GM19099 (cell line): ENCODE results near the gene SRCAP.

Source experiments
- POLR2A ChIP-seq: IDR thresholded peaks from 3 replicates; pipeline ENCODE4 v1.6.1; 2011; ENCODE audit warnings: low read depth; ENCODE audit not compliant: insufficient read length; ENCODE audit errors: extremely low read depth

SRCAP gene

DNA sequence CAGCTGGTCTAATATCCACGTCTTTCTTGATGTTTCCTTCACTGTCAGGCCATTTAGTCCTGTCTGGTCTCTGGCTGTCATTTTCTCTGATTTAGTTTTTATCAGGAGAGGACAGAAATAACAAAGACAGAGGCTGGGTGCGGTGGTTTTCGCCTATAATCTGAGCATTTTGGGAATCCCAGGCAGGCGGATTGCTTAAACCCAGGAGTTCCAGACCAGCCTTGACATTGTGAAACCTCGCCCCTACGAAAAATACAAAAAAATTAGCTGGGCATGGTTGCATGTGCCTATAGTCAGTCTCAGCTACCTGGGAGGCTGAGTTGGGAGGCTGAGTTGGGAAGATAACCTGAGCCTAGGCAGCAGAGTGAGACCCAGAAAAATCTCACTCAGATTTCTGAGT is 7.1 kb downstream of the SRCAP start:
- TF ChIP-seq POLR2A = no peak

DNA sequence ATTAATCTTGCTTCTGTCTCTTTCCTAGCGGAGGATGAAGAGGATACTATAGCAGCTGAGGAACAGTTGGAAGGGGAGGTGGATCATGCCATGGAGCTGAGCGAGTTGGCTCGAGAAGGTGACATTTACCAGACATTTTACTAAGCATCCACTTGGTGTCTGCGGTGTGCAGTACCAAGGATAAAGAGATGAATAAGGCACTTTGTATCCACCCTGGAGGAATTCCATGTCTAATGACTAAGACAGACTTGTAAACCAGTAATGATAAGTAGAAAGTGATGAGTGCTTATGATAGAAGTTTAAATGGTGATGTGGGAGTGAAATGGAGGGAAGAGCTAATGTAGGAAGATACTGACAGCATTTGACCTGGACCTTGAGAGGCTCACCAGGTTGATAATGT is 12.0 kb downstream of the SRCAP start:
- no peak for TF ChIP-seq POLR2A

DNA sequence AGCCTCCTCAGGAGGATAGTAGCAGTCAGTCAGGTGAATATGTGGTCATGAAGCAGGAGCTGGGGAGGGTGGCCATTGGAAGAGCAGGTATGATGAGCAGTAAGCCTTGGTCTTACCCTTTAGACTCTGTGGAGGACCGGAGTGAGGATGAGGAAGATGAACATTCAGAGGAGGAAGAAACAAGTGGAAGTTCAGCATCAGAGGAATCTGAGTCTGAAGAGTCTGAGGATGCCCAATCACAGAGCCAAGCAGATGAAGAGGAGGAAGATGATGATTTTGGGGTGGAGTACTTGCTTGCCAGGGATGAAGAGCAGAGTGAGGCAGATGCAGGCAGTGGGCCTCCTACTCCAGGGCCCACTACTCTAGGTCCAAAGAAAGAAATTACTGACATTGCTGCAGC is 12.7 kb downstream of the SRCAP start:
- no peak for TF ChIP-seq POLR2A

DNA sequence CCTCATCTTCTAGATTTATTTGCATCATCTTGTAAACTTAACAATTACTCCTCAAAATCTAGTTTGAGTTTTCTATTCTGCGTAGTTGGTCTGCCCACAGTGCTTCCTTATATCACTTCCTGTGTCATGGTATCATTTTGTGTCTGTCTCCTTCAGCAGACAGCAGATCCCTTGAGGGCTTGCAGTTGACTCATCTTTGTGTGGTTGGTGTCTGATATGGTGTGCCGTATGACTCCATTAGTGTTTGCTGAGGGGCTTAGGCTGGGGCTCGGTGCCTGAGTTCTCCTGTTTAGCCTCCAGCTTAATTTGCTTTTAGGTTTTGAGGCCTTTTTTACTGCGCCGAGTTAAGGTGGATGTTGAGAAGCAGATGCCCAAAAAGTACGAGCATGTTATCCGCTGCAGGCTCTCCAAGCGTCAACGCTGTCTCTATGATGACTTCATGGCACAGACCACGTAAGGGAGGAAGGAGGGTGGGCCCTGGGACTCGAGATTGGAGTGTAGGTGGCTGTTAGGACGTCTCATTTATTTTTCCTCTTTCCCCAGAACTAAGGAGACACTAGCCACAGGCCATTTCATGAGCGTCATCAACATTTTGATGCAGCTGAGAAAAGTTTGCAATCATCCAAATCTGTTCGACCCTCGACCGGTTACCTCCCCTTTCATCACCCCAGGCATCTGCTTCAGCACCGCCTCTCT is 16.9 kb downstream of the SRCAP start:
- TF ChIP-seq POLR2A = no peak

DNA sequence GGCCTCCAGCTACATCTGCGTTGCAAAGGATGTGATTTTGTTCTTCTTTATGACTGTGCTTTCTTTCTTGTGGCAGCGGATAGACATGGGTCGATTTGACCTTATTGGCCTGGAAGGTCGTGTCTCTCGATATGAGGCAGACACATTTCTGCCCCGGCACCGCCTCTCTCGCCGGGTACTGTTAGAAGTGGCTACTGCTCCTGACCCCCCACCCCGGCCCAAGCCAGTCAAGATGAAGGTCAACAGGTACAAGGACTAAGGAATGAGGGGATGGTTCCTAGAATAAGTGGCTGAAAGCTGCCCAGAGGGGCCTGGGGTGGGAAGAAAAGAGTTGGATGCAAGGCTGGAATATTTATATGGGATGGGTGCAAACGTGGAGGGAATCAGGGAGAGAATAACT is 21.1 kb downstream of the SRCAP start:
- TF ChIP-seq POLR2A = no peak

DNA sequence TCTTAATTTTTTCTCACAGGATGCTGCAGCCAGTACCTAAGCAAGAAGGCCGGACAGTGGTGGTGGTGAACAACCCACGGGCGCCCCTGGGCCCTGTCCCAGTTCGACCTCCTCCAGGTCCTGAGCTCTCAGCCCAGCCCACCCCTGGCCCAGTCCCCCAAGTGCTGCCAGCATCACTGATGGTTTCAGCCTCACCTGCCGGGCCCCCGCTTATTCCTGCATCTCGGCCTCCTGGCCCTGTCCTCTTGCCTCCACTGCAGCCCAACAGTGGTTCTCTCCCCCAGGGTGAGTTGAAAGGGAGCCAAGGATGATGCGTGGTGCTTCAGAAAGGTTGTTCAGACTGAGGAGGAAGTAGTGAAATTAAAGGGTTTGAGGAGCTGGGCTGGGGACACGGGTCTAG is 21.7 kb downstream of the SRCAP start:
- TF ChIP-seq POLR2A = no peak

DNA sequence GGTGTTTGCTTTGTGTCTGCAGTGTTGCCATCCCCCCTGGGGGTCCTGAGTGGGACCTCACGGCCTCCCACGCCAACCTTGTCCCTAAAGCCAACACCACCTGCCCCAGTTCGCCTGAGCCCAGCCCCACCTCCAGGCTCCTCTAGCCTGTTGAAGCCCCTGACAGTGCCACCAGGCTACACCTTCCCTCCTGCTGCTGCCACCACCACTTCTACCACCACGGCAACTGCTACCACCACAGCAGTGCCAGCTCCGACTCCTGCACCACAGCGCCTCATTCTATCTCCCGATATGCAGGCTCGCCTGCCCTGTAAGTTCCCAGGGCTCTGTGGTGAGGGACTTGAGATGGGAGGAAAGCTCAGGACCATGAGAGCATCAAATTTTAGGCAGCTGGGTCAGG is 22.2 kb downstream of the SRCAP start:
- no peak for TF ChIP-seq POLR2A

DNA sequence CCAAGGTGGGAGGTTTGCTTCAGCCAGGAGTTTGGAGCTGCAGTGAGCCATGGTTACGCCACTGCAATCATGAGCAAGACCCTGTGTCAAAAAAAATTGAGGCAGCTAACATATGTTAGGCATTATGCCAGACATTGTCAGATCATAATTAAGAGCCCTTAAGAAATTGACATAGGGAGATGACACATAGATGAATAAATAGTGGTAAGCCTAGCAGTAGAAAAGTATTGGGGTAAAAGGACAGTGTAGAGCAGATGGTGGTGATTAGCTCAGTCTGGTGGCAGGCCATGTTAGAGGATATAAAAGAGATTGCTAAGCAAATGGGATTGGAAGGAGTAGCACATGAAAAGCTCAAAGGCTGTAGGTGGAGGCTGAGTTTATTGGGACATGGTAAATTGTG is 22.6 kb downstream of the SRCAP start:
- no peak for TF ChIP-seq POLR2A

DNA sequence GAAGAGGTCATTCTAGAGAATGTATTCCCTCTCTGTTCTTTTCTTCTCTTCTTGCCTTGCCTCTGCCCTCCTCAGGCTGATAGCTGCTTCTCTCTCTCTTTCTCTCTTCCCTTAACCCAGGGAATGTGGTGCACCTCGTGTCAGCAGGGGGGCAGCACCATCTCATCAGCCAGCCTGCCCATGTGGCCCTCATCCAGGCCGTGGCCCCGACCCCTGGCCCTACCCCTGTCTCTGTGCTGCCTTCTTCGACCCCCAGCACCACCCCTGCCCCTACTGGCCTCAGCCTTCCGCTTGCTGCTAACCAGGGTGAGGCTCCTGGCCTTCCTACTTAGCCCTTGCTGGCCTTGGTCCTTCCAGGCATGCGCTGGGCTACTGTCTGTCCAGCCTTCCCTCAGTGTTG is 23.5 kb downstream of the SRCAP start:
- TF ChIP-seq POLR2A = no peak

DNA sequence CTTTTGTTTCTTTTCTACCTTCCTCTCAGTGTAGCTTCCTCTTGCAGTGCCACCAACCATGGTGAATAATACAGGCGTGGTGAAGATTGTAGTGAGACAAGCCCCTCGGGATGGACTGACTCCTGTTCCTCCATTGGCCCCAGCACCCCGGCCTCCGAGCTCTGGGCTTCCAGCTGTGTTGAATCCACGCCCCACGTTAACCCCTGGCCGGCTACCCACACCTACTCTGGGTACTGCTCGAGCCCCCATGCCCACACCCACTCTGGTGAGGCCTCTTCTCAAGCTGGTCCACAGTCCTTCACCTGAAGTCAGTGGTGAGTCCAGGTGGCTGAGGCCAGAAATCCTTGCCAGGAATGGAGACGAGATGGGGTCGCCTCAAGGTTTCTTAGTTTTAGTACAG is 23.9 kb downstream of the SRCAP start:
- no peak for TF ChIP-seq POLR2A

DNA sequence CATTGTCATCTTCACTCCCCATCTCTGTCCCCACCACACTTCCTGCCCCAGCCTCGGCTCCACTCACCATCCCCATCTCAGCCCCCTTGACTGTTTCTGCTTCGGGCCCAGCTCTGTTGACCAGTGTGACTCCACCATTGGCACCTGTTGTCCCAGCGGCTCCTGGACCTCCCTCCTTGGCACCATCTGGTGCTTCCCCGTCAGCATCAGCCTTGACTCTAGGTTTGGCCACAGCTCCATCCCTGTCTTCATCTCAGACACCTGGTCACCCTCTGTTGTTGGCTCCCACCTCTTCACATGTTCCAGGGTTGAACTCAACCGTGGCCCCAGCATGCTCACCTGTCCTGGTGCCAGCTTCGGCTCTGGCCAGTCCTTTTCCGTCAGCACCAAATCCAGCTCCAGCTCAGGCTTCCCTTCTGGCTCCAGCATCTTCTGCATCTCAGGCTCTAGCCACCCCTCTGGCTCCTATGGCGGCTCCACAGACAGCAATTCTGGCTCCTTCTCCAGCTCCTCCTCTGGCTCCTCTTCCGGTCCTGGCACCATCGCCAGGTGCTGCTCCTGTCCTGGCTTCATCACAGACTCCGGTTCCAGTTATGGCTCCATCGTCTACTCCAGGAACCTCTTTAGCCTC is 24.9 kb downstream of the SRCAP start:
- TF ChIP-seq POLR2A = no peak

DNA sequence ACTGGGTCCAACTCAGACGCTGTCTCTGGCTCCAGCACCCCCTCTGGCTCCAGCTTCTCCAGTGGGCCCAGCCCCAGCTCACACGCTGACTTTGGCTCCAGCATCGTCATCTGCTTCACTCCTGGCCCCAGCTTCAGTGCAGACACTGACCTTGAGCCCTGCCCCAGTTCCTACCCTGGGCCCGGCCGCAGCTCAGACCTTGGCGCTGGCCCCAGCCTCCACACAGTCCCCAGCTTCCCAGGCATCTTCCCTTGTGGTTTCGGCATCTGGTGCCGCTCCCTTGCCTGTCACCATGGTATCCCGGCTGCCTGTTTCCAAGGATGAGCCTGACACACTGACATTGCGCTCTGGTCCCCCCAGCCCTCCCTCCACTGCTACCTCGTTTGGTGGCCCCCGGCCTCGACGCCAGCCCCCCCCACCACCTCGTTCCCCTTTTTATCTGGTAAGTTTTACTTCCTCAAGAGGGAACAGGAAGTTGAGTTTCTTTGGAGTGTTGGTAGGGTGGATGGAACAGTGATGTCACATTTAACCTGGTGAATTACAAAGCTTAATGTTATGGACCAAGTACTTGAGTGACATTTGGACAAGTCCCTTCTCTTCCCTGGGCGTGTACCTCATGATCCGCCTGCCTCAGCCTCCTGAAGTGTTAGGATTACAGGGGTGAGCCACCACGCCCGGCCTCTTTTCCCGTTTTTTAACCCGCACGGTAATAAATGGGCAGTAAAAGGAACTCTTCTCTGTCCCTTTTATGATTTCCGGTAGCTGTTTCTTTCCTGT is 25.9 kb downstream of the SRCAP start:
- TF ChIP-seq POLR2A = no peak

DNA sequence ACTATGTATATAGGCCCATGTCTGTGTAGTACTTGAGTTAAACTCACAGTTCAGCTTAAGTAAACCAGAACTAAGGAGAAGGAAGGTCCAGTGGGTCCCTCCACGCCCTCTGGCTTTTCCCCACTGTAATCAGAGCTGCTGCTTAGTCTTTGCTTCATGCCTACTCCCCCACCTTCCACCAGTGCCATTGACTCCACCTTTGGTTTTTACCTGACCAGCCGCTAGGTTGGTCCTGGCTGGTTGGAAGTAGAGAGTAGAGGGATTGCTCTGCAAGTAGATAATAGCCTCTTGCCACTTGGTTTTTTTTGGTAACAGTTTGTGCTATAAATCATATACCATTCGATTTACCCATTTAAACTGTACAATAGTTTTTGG is 26.4 kb downstream of the SRCAP start:
- TF ChIP-seq POLR2A = no peak

DNA sequence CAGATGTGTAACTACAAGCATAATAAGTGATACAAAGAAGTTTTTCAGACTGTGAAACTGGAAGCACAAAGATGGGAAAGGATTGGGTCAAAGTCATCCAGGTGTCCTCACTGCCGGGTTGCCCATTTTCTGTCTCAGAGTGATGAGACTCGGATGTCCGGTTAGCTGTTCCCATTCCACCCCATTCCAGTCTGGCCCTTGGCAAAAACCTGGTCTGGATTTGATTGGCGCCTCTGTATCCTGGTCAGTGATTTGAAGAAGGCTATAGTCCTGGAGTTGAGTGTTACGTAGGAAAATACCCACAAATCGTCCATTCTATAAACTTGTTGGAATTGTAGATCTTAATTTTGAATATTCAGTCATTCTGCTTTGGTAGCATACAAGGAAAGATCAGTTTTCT is 29.4 kb downstream of the SRCAP start:
- no peak for TF ChIP-seq POLR2A

DNA sequence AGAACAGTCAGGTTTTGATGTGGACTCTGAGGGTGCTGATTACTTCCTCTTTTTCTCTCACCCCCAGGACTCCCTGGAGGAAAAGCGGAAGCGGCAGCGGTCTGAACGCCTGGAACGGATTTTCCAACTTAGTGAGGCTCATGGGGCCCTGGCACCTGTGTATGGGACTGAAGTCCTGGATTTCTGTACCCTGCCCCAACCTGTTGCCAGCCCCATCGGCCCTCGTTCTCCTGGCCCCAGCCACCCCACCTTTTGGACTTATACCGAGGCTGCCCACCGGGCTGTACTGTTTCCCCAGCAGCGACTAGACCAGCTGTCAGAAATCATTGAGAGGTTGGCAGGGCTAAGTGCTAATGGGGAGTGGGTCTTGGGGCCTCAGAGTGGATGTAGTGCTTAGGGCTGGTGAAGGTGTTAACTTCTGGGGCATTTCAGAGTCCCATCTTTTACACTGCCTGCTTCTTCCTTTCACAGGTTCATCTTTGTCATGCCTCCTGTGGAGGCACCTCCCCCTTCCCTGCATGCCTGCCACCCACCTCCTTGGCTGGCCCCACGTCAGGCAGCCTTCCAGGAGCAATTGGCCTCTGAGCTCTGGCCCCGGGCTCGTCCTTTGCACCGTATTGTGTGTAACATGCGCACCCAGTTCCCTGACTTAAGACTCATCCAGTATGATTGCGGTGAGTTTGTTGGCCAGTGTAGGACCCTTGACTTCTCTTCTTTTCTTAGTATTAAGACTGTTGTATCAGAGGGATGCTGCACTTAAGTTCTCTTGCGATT is 30.1 kb downstream of the SRCAP start:
- no peak for TF ChIP-seq POLR2A
